K562 (cell line): Measurements from ENCODE around the gene MEX3A. TPM values are rescaled to one million over a fixed set of nuclear protein-coding genes. Genes with fewer than 3 reads are reported as not detected.
A peak's percentile ranks its signal among the peaks of the same experiment; 100 is the strongest.

Source experiments
- JUND ChIP-seq, 2 experiments: IDR thresholded peaks; 2 replicates in 1 of 2; 3 replicates in 1 of 2; pipeline ENCODE4 v1.6.1; 2011; ENCODE audit warnings: borderline replicate concordance in 2 of 2, low read depth in 2 of 2, low read length in 2 of 2, improper control_type of control experiment in 1 of 2, missing biosample characterization in 1 of 2, missing genetic modification characterization in 1 of 2, missing genetic modification reagents in 1 of 2
- KLF16 ChIP-seq: IDR thresholded peaks from 2 replicates; pipeline ENCODE4 v1.6.1; 2016; ENCODE audit warnings: antibody characterized with exemption
- NCOR1 ChIP-seq: fragments of 450-650 bp; IDR thresholded peaks from 2 replicates; pipeline ENCODE4 v1.6.1; 2016; ENCODE audit warnings: mild to moderate bottlenecking, moderate library complexity
- YY1 ChIP-seq, 3 experiments: IDR thresholded peaks; 2 replicates each; pipeline ENCODE4 v1.6.1; 2011; ENCODE audit warnings: low read length in 2 of 3, mild to moderate bottlenecking in 2 of 3, moderate library complexity in 2 of 3, borderline replicate concordance in 1 of 3, control low read depth in 1 of 3, low read depth in 1 of 3; ENCODE audit not compliant: insufficient read depth in 3 of 3, insufficient replicate concordance in 2 of 3, control insufficient read depth in 1 of 3, insufficient read length in 1 of 3; ENCODE audit errors: extremely low read depth in 1 of 3
- ZBTB40 ChIP-seq, 2 experiments: fragments of 450-650 bp in 1 of 2; sonication (generic) in 1 of 2; formaldehyde crosslinking in 1 of 2; IDR thresholded peaks; 2 replicates each; pipeline versions ENCODE4 v1.7.1 to v1.9.0; 2016 to 2022; ENCODE audit warnings: inconsistent platforms in 1 of 2, mild to moderate bottlenecking in 1 of 2, missing genetic modification reagents in 1 of 2
- ZNF780A ChIP-seq: fragments of 250-450 bp; sonication (Bioruptor Pico); IDR thresholded peaks from 2 replicates; pipeline ENCODE4 v1.5.0; 2021; ENCODE audit warnings: mild to moderate bottlenecking
- polyA plus RNA-seq, 8 experiments: library from polyadenylated mRNA; depleted of rRNA in 4 of 8; stranded (reverse) in 5 of 8; unstranded in 3 of 8; fragments of >200 nt; fragmentation: Nextera tagmentation in 2 of 8; fragmentation: Illumina TruSeq in 1 of 8; extraction: Ambion mirVana in 2 of 8; extraction: Trizol in 1 of 8; gene quantifications; 2 replicates each; pipeline versions ENCODE4 v1.2.1 to v1.2.3, GENCODE V29; 2011 to 2014; ENCODE audit warnings: inconsistent platforms in 1 of 8, missing spikeins in 1 of 8
- total RNA-seq, 7 experiments: library from RNA; depleted of rRNA in 6 of 7; stranded (reverse); fragments of >200 nt in 6 of 7; fragmentation: Illumina TruSeq in 2 of 7; extraction: Trizol in 2 of 7; gene quantifications; 2 replicates each; pipeline versions ENCODE4 v1.2.1 to v1.2.3, GENCODE V29; 2011 to 2021; ENCODE audit warnings: low replicate concordance in 1 of 7
- TF ChIP-seq, protein P1 (sequence below): sonication (generic); formaldehyde crosslinking; IDR thresholded peaks from 2 replicates; pipeline ENCODE4 v1.8.0; 2022; ENCODE audit warnings: mild to moderate bottlenecking, missing genetic modification reagents
- TF ChIP-seq, protein P2 (sequence below), 2 experiments: fragments of 450-650 bp; conservative IDR thresholded peaks; 2 replicates each; pipeline ENCODE4 v1.6.1; 2017; ENCODE audit warnings: mild to moderate bottlenecking in 2 of 2, moderate library complexity in 2 of 2
- TF ChIP-seq, protein P3 (sequence below), 2 experiments: IDR thresholded peaks; 2 replicates each; pipeline ENCODE4 v1.6.1; 2012; ENCODE audit warnings: improper control_type of control experiment in 2 of 2, low read depth in 2 of 2, low read length in 2 of 2, borderline replicate concordance in 1 of 2

MEX3A gene
- total and polyA plus RNA-seq, 9 of the 15 experiments (the other 6 are each of a cell fraction or from before 2014, with no cell fraction given), result 0.36 to 13.7 (median 5.2) TPM

GRCh38 chr1:156052862-156053767 is 29.1 kb downstream of the MEX3A start (continued):
- TF ChIP-seq ZBTB40 (IDR thresholded peaks at IDR 0.05) (peak; percentile 68), ZBTB40 (CRISPR knock-in tag; IDR thresholded peaks at IDR 0.05) (no peak), NCOR1 (no peak), YY1 (IDR thresholded peaks at IDR 0.05; ENCODE audit: borderline replicate concordance in 1 of 3, control insufficient read depth in 1 of 3, extremely low read depth in 1 of 3, insufficient read depth in 3 of 3, insufficient read length in 1 of 3, insufficient replicate concordance in 2 of 3, low read depth in 1 of 3, low read length in 2 of 3) (peak in 2 of 3 experiments; percentile 6 to 26), JUND (IDR thresholded peaks at IDR 0.05; ENCODE audit: borderline replicate concordance, low read depth, low read length) (no peak), JUND (tag; IDR thresholded peaks at IDR 0.05; ENCODE audit: borderline replicate concordance, low read depth, low read length) (peak; percentile 3; the same call in 1 of the 3 replicates), ZNF780A (no peak), KLF16 (no peak)
- TF ChIP-seq, protein P1, sequence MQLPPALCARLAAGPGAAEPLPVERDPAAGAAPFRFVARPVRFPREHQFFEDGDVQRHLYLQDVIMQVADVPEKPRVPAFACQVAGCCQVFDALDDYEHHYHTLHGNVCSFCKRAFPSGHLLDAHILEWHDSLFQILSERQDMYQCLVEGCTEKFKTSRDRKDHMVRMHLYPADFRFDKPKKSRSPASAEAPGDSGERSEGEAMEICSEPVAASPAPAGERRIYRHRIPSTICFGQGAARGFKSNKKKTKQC (CRISPR knock-in tag), result peak; percentile 70; the same call in 1 of the 2 replicates
- TF ChIP-seq, protein P2, sequence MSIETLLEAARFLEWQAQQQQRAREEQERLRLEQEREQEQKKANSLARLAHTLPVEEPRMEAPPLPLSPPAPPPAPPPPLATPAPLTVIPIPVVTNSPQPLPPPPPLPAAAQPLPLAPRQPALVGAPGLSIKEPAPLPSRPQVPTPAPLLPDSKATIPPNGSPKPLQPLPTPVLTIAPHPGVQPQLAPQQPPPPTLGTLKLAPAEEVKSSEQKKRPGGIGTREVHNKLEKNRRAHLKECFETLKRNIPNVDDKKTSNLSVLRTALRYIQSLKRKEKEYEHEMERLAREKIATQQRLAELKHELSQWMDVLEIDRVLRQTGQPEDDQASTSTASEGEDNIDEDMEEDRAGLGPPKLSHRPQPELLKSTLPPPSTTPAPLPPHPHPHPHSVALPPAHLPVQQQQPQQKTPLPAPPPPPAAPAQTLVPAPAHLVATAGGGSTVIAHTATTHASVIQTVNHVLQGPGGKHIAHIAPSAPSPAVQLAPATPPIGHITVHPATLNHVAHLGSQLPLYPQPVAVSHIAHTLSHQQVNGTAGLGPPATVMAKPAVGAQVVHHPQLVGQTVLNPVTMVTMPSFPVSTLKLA (conservative IDR thresholded peaks at IDR 0.05), result peak; percentile 90 to 95
- TF ChIP-seq, protein P3, sequence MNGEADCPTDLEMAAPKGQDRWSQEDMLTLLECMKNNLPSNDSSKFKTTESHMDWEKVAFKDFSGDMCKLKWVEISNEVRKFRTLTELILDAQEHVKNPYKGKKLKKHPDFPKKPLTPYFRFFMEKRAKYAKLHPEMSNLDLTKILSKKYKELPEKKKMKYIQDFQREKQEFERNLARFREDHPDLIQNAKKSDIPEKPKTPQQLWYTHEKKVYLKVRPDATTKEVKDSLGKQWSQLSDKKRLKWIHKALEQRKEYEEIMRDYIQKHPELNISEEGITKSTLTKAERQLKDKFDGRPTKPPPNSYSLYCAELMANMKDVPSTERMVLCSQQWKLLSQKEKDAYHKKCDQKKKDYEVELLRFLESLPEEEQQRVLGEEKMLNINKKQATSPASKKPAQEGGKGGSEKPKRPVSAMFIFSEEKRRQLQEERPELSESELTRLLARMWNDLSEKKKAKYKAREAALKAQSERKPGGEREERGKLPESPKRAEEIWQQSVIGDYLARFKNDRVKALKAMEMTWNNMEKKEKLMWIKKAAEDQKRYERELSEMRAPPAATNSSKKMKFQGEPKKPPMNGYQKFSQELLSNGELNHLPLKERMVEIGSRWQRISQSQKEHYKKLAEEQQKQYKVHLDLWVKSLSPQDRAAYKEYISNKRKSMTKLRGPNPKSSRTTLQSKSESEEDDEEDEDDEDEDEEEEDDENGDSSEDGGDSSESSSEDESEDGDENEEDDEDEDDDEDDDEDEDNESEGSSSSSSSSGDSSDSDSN (IDR thresholded peaks at IDR 0.05; ENCODE audit: borderline replicate concordance in 1 of 2, low read depth in 2 of 2, low read length in 2 of 2), result peak in 1 of 2 experiments; percentile 17; a peak in 1 of 4 replicates
